KMS-11 (cell line): ENCODE data around the gene CCL19.

Experiments
- H2AFZ ChIP-seq: fragments of 200-600 bp; sonication (generic); 2 replicates; pipeline ENCODE4 v1.6.1; 2016; ENCODE audit warnings: antibody characterized with exemption, mixed run types, low read depth
- H3K27ac ChIP-seq: fragments of 200-600 bp; sonication (generic); 2 replicates; pipeline ENCODE4 v1.6.1; 2016; ENCODE audit warnings: mild to moderate bottlenecking, mixed run types
- H3K27me3 ChIP-seq: fragments of 200-600 bp; sonication (generic); 2 replicates; pipeline ENCODE4 v1.6.1; 2017; ENCODE audit warnings: mild to moderate bottlenecking, low read depth, mixed run types, moderate library complexity; ENCODE audit not compliant: insufficient read depth
- H3K36me3 ChIP-seq: fragments of 200-600 bp; sonication (generic); 2 replicates; pipeline ENCODE4 v1.6.1; 2017; ENCODE audit warnings: mild to moderate bottlenecking, mixed run types; ENCODE audit not compliant: insufficient read depth
- H3K4me1 ChIP-seq: fragments of 200-600 bp; sonication (generic); 2 replicates; pipeline ENCODE4 v1.6.1; 2016; ENCODE audit warnings: mild to moderate bottlenecking, low read depth, mixed run types; ENCODE audit not compliant: poor library complexity, severe bottlenecking
- H3K4me2 ChIP-seq: fragments of 200-600 bp; sonication (generic); 2 replicates; pipeline ENCODE4 v1.7.0; 2016; ENCODE audit warnings: mild to moderate bottlenecking, mixed run types
- H3K4me3 ChIP-seq: fragments of 200-600 bp; sonication (generic); IDR thresholded peaks from 2 replicates; pipeline ENCODE4 v1.6.1; 2017; ENCODE audit warnings: low read depth, low read length, mixed read lengths; ENCODE audit not compliant: insufficient read depth
- H3K79me2 ChIP-seq: fragments of 200-600 bp; sonication (generic); 2 replicates; pipeline ENCODE4 v1.6.1; 2016; ENCODE audit warnings: low read depth, mixed run types; ENCODE audit not compliant: insufficient read depth
- H3K9ac ChIP-seq: fragments of 200-600 bp; sonication (generic); 2 replicates; pipeline ENCODE4 v1.6.1; 2016; ENCODE audit warnings: mild to moderate bottlenecking, mixed run types
- H4K20me1 ChIP-seq: fragments of 200-600 bp; sonication (generic); 2 replicates; pipeline ENCODE4 v1.6.1; 2016; ENCODE audit warnings: mild to moderate bottlenecking, mixed run types; ENCODE audit not compliant: insufficient read depth
- TF ChIP-seq, protein P1 (sequence below): fragments of 200-600 bp; sonication (generic); conservative IDR thresholded peaks from 2 replicates; pipeline ENCODE4 v1.6.1; 2017; ENCODE audit warnings: low read depth, mild to moderate bottlenecking, antibody characterized with exemption, low read length, moderate library complexity, mixed read lengths

Gene CCL19

DNA sequence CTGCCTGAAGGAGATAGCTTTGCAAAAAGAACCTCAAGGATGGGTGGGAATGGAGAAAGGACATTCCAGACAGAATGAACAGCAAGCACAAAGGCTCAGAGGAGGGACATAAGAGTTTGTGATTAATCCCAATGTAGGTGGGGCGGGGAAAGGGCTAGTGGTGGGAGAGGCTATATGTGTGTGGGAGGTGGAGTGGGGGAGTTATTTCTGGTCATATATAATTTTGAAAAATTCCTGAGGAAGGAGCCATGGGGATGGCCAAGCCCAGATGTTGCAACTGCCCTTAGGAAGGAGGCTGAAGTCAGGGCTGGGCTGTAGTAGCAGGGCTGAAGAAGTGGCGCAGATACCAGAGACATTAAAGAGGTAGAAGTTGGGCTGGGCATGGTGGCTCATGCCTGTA is 15.2 kb downstream of the CCL19 start:
- Histone ChIP-seq H3K4me3 (no peak overlapping the region), H4K20me1 (no peaks in the 10 kb centered on the region), H3K9ac (no peak overlapping the region), H3K27me3 (no peaks in the 10 kb centered on the region), H3K4me2 (no peak overlapping the region), H3K36me3 (no peaks in the 10 kb centered on the region), H3K4me1 (no peaks in the 10 kb centered on the region), H2AFZ (no peak overlapping the region), H3K27ac (no peak overlapping the region), H3K79me2 (no peaks in the 10 kb centered on the region)
- TF ChIP-seq, protein P1, sequence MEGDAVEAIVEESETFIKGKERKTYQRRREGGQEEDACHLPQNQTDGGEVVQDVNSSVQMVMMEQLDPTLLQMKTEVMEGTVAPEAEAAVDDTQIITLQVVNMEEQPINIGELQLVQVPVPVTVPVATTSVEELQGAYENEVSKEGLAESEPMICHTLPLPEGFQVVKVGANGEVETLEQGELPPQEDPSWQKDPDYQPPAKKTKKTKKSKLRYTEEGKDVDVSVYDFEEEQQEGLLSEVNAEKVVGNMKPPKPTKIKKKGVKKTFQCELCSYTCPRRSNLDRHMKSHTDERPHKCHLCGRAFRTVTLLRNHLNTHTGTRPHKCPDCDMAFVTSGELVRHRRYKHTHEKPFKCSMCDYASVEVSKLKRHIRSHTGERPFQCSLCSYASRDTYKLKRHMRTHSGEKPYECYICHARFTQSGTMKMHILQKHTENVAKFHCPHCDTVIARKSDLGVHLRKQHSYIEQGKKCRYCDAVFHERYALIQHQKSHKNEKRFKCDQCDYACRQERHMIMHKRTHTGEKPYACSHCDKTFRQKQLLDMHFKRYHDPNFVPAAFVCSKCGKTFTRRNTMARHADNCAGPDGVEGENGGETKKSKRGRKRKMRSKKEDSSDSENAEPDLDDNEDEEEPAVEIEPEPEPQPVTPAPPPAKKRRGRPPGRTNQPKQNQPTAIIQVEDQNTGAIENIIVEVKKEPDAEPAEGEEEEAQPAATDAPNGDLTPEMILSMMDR, result no peak

GRCh38 chr9:34675048-34675714 is 15.9 kb downstream of the CCL19 start:
- H3K36me3 ChIP-seq, result no peaks in the 10 kb centered on the region
- no peaks in the 10 kb centered on the region for H3K4me1 ChIP-seq
- TF ChIP-seq, protein P1, result peak; percentile 43
- H3K27ac ChIP-seq, result no peak overlapping the region
- no peaks in the 10 kb centered on the region for H4K20me1 ChIP-seq
- H3K79me2 ChIP-seq, result no peaks in the 10 kb centered on the region
- H3K4me3 ChIP-seq, result no peak overlapping the region
- H3K27me3 ChIP-seq, result no peaks in the 10 kb centered on the region
- no peak overlapping the region for H3K9ac ChIP-seq
- no peak overlapping the region for H3K4me2 ChIP-seq
- no peak overlapping the region for H2AFZ ChIP-seq

GRCh38 chr9:34674440-34674839 is 16.6 kb downstream of the CCL19 start:
- Histone ChIP-seq H3K4me3 (no peak overlapping the region), H3K4me2 (no peak overlapping the region), H3K27me3 (no peaks in the 10 kb centered on the region), H3K9ac (no peak overlapping the region), H3K36me3 (no peaks in the 10 kb centered on the region), H3K4me1 (no peaks in the 10 kb centered on the region), H4K20me1 (no peaks in the 10 kb centered on the region), H3K27ac (no peak overlapping the region), H2AFZ (no peak overlapping the region), H3K79me2 (no peaks in the 10 kb centered on the region)
- TF ChIP-seq, protein P1, result no peak

DNA sequence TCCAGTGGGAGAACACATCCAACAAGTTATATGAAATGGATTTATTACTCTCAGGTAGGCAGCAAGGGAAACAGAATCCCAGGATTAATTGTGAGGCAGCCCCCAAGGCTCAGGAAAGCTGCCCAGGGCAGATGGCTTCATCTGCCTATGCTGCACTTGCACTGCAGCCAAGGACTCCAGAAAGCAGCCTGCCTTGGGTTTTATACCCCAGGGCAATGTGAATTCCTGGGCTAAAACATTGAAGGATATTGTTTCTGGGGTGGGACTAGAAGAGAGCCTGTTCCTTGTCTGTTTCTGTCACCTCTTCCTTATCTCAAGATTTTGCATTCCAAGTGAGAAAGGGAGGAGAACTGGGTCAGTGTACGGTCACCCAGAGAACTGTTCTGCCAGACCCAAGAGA is 19.8 kb downstream of the CCL19 start:
- no peak overlapping the region for H3K9ac ChIP-seq
- H3K27ac ChIP-seq, result no peak overlapping the region
- no peaks in the 10 kb centered on the region for H3K4me1 ChIP-seq
- no peaks in the 10 kb centered on the region for H3K79me2 ChIP-seq
- no peak overlapping the region for H3K4me3 ChIP-seq
- H3K36me3 ChIP-seq, result no peaks in the 10 kb centered on the region
- H2AFZ ChIP-seq, result no peak overlapping the region
- TF ChIP-seq, protein P1, result no peak
- no peaks in the 10 kb centered on the region for H3K27me3 ChIP-seq
- no peak overlapping the region for H3K4me2 ChIP-seq
- no peaks in the 10 kb centered on the region for H4K20me1 ChIP-seq
